Smooth muscle cell (in vitro differentiated cells): ENCODE results near the gene FGD4. TPM values are rescaled to one million over a fixed set of nuclear protein-coding genes. Genes with fewer than 3 reads are reported as not detected.

Experiments
- DNase-seq: peaks from one replicate; lab custom pipeline; 2025; ENCODE audit not compliant: unreplicated experiment; lab: John Stamatoyannopoulos, UW
- H2AFZ ChIP-seq: fragments of 200-600 bp; sonication (generic); 2 replicates; pipeline ENCODE4 v1.6.0; 2016; ENCODE audit warnings: antibody characterized with exemption, low read depth, mild to moderate bottlenecking
- H3F3A ChIP-seq: fragments of 200-600 bp; sonication (generic); 2 replicates; pipeline ENCODE4 v1.6.0; 2017; ENCODE audit warnings: antibody characterized with exemption, low read depth
- H3K27ac ChIP-seq: fragments of 200-600 bp; sonication (generic); 2 replicates; pipeline ENCODE4 v1.5.1; 2016; ENCODE audit warnings: low read depth, mild to moderate bottlenecking
- H3K27me3 ChIP-seq: fragments of 200-600 bp; sonication (generic); 2 replicates; pipeline ENCODE4 v1.6.1; 2016; ENCODE audit warnings: low read depth, mild to moderate bottlenecking
- H3K36me3 ChIP-seq: fragments of 200-600 bp; sonication (generic); 2 replicates; pipeline ENCODE4 v1.5.1; 2016; ENCODE audit warnings: low read depth
- H3K4me1 ChIP-seq: fragments of 200-600 bp; sonication (generic); 2 replicates; pipeline ENCODE4 v1.5.1; 2016; ENCODE audit warnings: low read depth
- H3K4me2 ChIP-seq: fragments of 200-600 bp; sonication (generic); 2 replicates; pipeline ENCODE4 v1.6.0; 2016; ENCODE audit warnings: mild to moderate bottlenecking
- H3K4me3 ChIP-seq: fragments of 200-600 bp; sonication (generic); 2 replicates; pipeline ENCODE4 v1.5.1; 2016; ENCODE audit warnings: mild to moderate bottlenecking
- H3K79me2 ChIP-seq: fragments of 200-600 bp; sonication (generic); 2 replicates; pipeline ENCODE4 v1.6.0; 2016; ENCODE audit warnings: low read depth, mild to moderate bottlenecking
- H3K9ac ChIP-seq: fragments of 200-600 bp; sonication (generic); 2 replicates; pipeline ENCODE4 v1.6.0; 2016; ENCODE audit warnings: low read depth
- H3K9me3 ChIP-seq: fragments of 200-600 bp; sonication (generic); replicated peaks from 2 replicates; pipeline ENCODE4 v1.5.1; 2016; ENCODE audit warnings: low read depth
- H4K20me1 ChIP-seq: fragments of 200-600 bp; sonication (generic); 2 replicates; pipeline ENCODE4 v1.6.0; 2016; ENCODE audit warnings: low read depth
- WGBS: methylation state at CpG from one replicate; pipeline ENCODE4 v1.1.7; 2016; ENCODE audit warnings: low lambda C conversion rate; 5-methylcytosine and 5-hydroxymethylcytosine counted together
- polyA plus RNA-seq: library from polyadenylated mRNA; unstranded; fragments of >200 nt; fragmentation: Nextera tagmentation; extraction: Ambion mirVana; gene quantifications from 2 replicates; pipeline ENCODE4 v1.2.1, GENCODE V29; 2016
- total RNA-seq: library from RNA; depleted of rRNA; stranded (reverse); fragments of >200 nt; gene quantifications from 2 replicates; pipeline ENCODE4 v1.2.3, GENCODE V29; 2014
- TF ChIP-seq, protein P1 (sequence below): fragments of 200-600 bp; sonication (generic); IDR thresholded peaks from 2 replicates; pipeline ENCODE4 v1.5.1; 2017; ENCODE audit warnings: borderline replicate concordance, mild to moderate bottlenecking, antibody characterized with exemption; ENCODE audit not compliant: insufficient read depth, poor library complexity, severe bottlenecking

The FGD4 gene
- total and polyA plus RNA-seq, 2 experiments from 2014 or later = 0.42 to 5.8 TPM

DNA sequence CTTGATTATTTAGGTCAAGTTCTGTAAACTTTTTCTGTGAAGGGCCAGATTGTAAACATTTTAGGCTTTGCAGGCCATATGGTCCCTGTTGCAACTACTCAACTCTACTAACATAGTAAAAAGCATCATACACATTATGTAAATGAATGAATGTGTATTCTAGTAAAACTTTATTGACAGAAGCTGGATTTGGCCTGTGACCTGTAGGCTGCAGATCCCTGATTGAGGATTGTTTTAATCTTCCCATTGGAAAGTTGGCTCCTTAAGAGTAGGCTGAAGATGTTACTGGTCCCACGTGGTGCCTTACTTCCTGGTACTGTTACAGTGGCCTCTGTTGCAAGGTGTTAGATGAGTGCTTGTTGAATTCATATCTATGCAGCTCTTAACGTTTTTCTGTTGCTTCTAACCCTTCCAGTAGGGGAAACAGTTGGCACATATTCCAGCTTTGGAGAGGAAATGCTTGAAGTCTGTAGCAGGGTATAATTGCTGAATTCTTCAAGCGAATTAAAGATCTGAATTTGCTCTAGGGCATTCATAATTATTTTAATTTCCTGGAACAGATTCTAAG, 146.1 kb downstream of the FGD4 start:
- no peaks in the 10 kb centered on the region for H4K20me1 ChIP-seq

DNA sequence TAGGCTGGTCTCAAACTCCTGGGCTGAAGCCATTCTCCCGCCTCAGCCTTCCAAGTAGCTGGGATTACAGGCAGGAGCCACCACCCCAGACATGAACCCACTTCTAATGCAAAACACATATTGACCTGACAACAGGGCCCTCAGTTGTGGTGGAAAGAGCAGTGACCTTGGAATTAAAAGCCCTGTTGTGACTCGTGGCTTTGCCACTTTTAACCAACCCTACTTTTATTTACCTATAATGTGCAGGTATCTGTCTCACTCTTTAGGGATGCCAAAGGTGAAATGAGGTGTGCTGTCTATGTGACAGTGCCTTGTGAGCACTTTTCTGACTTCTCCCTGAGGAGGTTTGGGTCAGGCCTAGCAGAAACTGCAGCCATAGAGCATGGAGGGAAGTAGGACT, 146.9 kb downstream of the FGD4 start:
- Histone ChIP-seq H3K4me1 (peaks cover 18% of the 10 kb centered on the region), H2AFZ (no peak overlapping the region), H3K36me3 (no peaks in the 10 kb centered on the region), H3K9me3 (no peaks in the 10 kb centered on the region), H4K20me1 (no peaks in the 10 kb centered on the region), H3K4me3 (no peak overlapping the region), H3K79me2 (no peaks in the 10 kb centered on the region), H3F3A (no peaks in the 10 kb centered on the region), H3K4me2 (no peak overlapping the region), H3K9ac (no peak overlapping the region), H3K27ac (no peak overlapping the region), H3K27me3 (no peaks in the 10 kb centered on the region)
- WGBS = 92% methylated on average over 2 of the region's 2 CpGs
- DNase-seq = no peak
- TF ChIP-seq, protein P1, sequence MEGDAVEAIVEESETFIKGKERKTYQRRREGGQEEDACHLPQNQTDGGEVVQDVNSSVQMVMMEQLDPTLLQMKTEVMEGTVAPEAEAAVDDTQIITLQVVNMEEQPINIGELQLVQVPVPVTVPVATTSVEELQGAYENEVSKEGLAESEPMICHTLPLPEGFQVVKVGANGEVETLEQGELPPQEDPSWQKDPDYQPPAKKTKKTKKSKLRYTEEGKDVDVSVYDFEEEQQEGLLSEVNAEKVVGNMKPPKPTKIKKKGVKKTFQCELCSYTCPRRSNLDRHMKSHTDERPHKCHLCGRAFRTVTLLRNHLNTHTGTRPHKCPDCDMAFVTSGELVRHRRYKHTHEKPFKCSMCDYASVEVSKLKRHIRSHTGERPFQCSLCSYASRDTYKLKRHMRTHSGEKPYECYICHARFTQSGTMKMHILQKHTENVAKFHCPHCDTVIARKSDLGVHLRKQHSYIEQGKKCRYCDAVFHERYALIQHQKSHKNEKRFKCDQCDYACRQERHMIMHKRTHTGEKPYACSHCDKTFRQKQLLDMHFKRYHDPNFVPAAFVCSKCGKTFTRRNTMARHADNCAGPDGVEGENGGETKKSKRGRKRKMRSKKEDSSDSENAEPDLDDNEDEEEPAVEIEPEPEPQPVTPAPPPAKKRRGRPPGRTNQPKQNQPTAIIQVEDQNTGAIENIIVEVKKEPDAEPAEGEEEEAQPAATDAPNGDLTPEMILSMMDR = no peak

More for the DNA sequence above, 146.1 kb downstream of the FGD4 start:
- DNase-seq = no peak
- 54% methylated on average over 3 of the region's 3 CpGs for WGBS
- Histone ChIP-seq H3K9ac (no peak overlapping the region), H3K79me2 (no peaks in the 10 kb centered on the region), H3K27ac (no peak overlapping the region), H3K27me3 (no peaks in the 10 kb centered on the region), H3K4me1 (peaks cover 18% of the 10 kb centered on the region), H3F3A (no peaks in the 10 kb centered on the region), H3K36me3 (no peaks in the 10 kb centered on the region), H2AFZ (peak overlapping the region; percentile 9), H3K9me3 (no peaks in the 10 kb centered on the region), H3K4me2 (no peak overlapping the region), H3K4me3 (no peak overlapping the region)
- TF ChIP-seq, protein P1 = no peak

DNA sequence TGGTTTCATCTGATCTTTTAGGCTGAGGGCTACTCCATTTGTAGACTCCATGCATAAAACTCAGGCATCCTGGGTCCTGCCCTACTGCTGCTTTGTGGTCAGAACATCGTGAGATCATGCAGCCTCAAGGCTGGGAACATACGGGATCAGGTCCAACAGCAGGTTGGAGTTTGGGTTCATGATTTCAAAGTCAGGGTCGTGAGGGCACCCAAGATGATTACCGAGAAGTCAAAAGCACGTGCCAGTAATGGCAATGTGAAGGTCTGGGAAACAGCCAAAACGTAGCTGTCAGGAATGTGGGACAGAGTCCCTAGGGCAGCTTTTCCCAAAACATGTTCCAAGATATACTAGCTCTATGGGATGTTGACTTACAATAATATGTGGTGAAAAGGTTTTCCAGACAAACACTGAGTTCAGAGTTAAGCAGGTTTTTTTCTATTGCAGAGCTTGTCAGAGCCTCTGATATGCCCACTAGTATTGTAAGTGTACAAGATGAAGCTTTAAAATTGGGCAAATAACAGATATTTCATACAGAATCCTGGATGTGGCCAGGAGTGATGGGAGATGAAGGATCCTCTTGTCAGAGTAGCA, 149.4 kb downstream of the FGD4 start:
- no peaks in the 10 kb centered on the region for H3F3A ChIP-seq
- H3K9ac ChIP-seq = no peak overlapping the region
- no peak overlapping the region for H3K4me2 ChIP-seq
- H3K27ac ChIP-seq = no peak overlapping the region
- H3K79me2 ChIP-seq = no peaks in the 10 kb centered on the region
- peak overlapping the region; percentile 46 for H2AFZ ChIP-seq
- H3K27me3 ChIP-seq = no peaks in the 10 kb centered on the region
- no peaks in the 10 kb centered on the region for H3K9me3 ChIP-seq
- TF ChIP-seq, protein P1 = no peak
- H3K36me3 ChIP-seq = no peaks in the 10 kb centered on the region
- no peak overlapping the region for H3K4me3 ChIP-seq
- H4K20me1 ChIP-seq = no peaks in the 10 kb centered on the region
- peaks cover 11% of the 10 kb centered on the region for H3K4me1 ChIP-seq
- DNase-seq = no peak
- 81% methylated on average over 6 of the region's 6 CpGs for WGBS

DNA sequence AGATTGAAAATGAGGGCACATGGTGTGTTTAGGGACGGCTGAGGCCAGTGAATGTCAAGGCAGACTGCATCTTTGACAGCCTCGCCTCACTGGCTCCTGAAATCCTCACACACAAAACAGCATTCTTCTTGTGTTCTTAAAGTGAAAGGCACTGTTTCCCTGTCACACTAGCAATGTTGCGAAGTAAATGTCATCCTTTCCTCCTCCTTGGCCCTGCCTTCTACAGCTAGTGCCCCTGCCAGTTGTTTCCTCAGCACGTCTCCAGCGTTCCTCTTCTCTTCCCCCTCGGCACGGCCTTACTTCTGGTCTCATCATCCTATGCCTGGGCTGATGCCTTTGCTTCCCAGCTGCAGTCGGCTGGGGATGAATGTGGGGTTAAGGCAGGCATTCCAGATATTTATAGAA, 150.3 kb downstream of the FGD4 start:
- H3F3A ChIP-seq = no peaks in the 10 kb centered on the region
- no peak for DNase-seq
- H3K36me3 ChIP-seq = no peaks in the 10 kb centered on the region
- 25% methylated on average over 8 of the region's 8 CpGs for WGBS
- H4K20me1 ChIP-seq = no peaks in the 10 kb centered on the region
- H3K79me2 ChIP-seq = no peaks in the 10 kb centered on the region
- TF ChIP-seq, protein P1 = no peak
- no peak overlapping the region for H3K27ac ChIP-seq
- H3K27me3 ChIP-seq = no peaks in the 10 kb centered on the region
- H3K9ac ChIP-seq = no peak overlapping the region
- no peaks in the 10 kb centered on the region for H3K9me3 ChIP-seq
- peaks cover 11% of the 10 kb centered on the region for H3K4me1 ChIP-seq
- H3K4me2 ChIP-seq = peak overlapping the region; percentile 66
- peak overlapping the region; percentile 46 for H2AFZ ChIP-seq
- H3K4me3 ChIP-seq = no peak overlapping the region
